NCI-H82 treated with DMSO at 0.1 percent for 48 hours (cell line): ENCODE data around the gene SCN8A.
"Not testable (repeated sequence)": the region's sequence is repeated elsewhere in the genome, so short reads cannot be mapped to it uniquely, and the experiment has no call there.

Experiments used
- DNase-seq: peaks from one replicate; lab custom pipeline; 2025; ENCODE audit not compliant: unreplicated experiment; lab: John Stamatoyannopoulos, UW

Gene SCN8A

GRCh38 chr12:51829641-51830040 is 238.6 kb downstream of the SCN8A start:
- DNase-seq: no peak

GRCh38 chr12:51831817-51832216 is 240.8 kb downstream of the SCN8A start:
- not testable (repeated sequence) for DNase-seq

- no peak for DNase-seq
Observed at GRCh38 chr12:51832354-51833107, 241.5 kb downstream of the SCN8A start.

GRCh38 chr12:51833448-51834227 is 242.6 kb downstream of the SCN8A start:
- no peak for DNase-seq

GRCh38 chr12:51834411-51834810 is 243.4 kb downstream of the SCN8A start:
- DNase-seq: no peak

GRCh38 chr12:51836041-51836826 is 245.2 kb downstream of the SCN8A start:
- no peak for DNase-seq

GRCh38 chr12:51836827-51837173 is 245.8 kb downstream of the SCN8A start:
- no peak for DNase-seq

GRCh38 chr12:51837286-51837685 is 246.3 kb downstream of the SCN8A start:
- DNase-seq: no peak

GRCh38 chr12:51838036-51838435 is 247.0 kb downstream of the SCN8A start:
- no peak for DNase-seq

GRCh38 chr12:51838762-51839161 is 247.7 kb downstream of the SCN8A start:
- no peak for DNase-seq

- DNase-seq: no peak
Observed at GRCh38 chr12:51839310-51839947, 248.4 kb downstream of the SCN8A start.

GRCh38 chr12:51840966-51841365 is 249.9 kb downstream of the SCN8A start:
- DNase-seq: no peak

GRCh38 chr12:51841727-51842126 is 250.7 kb downstream of the SCN8A start:
- no peak for DNase-seq

GRCh38 chr12:51844854-51845253 is 253.8 kb downstream of the SCN8A start:
- no peak for DNase-seq

- DNase-seq: no peak
Observed at GRCh38 chr12:51845482-51845881, 254.4 kb downstream of the SCN8A start.

GRCh38 chr12:51846271-51846691 is 255.2 kb downstream of the SCN8A start:
- no peak for DNase-seq

- DNase-seq: no peak
Observed at GRCh38 chr12:51846911-51847642, 256.0 kb downstream of the SCN8A start.

GRCh38 chr12:51847643-51848325 is 256.8 kb downstream of the SCN8A start:
- DNase-seq: no peak

GRCh38 chr12:51848326-51848727 is 257.3 kb downstream of the SCN8A start, which contains the start of gene FIGNL2:
FIGNL2 (minus strand) TSS chr12:51848718; CDS start chr12:51822413, 26,305 bp downstream.
- no peak for DNase-seq
